ENCODE measurements around the gene FBN1.
A peak's percentile ranks its signal among the peaks of the same experiment; 100 is the strongest.

FBN1 gene

DNA sequence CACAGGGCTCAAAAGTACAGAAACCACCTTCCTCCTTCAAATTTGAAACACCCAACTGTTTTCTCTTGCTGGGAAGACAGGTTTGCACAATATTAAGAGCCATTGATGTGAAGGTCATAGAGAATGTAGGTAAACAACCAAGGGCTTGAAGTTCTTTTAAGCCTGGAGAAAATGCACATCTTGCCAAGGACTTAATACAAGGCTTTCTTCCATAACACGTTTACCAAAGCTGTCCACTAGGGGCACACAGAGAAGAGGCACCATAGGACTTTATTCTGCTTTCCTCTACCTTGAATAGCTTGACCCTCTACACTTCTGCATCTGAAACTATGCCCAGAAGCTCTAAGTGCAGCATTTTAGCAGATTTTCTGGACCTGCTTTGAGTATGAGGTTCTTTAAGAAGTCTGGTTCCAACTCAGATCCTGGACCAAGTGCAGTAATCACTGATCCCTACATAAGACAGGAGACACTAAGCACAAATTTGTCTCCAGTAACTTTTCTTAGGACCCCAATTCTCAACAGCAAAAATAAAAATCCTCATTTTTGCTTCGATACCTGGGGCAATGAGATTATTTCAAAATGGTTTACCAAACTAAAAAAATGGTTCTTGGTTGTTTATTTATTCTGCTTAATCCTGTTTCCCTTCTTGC is 138.0 kb downstream of the FBN1 start:
- TF ChIP-seq, protein P1, sequence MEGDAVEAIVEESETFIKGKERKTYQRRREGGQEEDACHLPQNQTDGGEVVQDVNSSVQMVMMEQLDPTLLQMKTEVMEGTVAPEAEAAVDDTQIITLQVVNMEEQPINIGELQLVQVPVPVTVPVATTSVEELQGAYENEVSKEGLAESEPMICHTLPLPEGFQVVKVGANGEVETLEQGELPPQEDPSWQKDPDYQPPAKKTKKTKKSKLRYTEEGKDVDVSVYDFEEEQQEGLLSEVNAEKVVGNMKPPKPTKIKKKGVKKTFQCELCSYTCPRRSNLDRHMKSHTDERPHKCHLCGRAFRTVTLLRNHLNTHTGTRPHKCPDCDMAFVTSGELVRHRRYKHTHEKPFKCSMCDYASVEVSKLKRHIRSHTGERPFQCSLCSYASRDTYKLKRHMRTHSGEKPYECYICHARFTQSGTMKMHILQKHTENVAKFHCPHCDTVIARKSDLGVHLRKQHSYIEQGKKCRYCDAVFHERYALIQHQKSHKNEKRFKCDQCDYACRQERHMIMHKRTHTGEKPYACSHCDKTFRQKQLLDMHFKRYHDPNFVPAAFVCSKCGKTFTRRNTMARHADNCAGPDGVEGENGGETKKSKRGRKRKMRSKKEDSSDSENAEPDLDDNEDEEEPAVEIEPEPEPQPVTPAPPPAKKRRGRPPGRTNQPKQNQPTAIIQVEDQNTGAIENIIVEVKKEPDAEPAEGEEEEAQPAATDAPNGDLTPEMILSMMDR (IDR thresholded peaks at IDR 0.05): peak; percentile 77

DNA sequence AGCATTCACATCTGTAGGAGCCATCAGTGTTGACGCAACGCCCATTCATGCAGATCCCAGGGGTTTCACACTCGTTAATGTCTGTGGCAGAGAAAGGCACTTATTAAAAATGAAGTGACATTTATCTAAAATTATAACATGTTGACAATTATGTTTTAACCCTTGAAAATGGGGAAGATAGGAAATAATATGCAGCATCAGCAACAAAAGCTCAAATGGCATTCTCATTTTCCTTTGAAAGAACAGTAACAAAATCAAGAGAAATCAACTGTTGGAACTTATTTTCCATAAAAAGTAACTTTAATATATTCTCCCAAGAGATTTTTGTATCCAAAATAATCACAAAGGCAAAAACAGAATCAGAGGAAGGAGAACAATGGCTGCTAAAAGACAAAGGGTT is 140.4 kb downstream of the FBN1 start:
- TF ChIP-seq, protein P1 (IDR thresholded peaks at IDR 0.05): no peak

DNA sequence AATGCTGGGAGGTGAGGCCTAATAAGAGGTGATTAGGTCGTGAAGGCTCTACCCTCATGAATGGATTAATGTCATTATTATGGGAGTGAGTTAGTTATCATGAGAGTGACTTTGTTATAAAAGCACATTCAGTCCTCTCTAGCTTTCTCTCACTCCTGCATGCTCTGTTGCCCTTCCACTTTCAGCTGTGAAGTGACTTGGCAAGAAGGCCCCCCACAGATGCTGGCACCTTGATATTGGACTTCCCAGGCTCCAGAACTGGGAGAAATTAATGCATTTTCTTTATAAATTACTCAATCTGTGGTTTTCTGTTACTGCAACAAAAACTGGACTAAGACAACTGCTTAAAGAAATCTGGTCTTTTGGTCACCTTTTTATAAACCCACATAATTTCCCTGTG is 144.3 kb downstream of the FBN1 start:
- TF ChIP-seq, protein P1 (IDR thresholded peaks at IDR 0.05): no peak

DNA sequence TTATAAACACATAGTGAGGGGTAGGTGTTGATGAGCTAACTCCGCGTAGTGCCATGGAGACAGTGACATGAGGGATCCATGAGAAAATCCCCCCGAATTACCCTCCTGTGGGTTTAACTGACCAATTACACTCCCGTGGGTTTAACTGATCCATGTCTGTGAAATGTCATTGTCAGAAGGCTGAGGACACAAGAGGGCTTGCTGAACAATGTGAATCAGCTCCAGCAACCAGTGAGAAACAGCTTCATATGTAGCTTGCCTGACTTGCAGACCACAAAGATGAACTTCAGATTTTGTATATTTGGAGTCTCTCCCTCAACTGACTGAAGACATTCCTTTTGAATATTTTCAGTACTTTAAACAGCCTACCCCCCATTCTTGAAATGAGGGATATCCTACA is 144.9 kb downstream of the FBN1 start:
- TF ChIP-seq, protein P1 (IDR thresholded peaks at IDR 0.05): no peak

DNA sequence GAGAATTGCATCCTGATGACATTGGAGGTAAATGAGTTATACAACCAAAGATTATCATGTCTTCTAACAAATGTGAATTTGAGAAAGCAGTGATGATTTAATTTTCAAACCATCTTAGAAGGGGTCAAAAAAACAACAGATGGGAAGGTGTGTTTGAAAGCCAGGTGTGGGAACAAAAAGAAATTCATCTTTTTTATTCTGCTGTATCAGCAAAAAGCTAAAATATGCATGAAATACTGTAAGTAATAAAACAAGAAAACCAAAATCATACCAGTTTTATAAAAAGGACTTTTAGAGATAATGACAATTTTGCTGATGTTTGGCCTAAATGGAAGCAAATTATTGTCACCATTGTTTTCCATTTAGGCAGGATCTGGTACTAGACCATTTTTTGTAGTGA is 145.5 kb downstream of the FBN1 start:
- TF ChIP-seq, protein P1 (IDR thresholded peaks at IDR 0.05): no peak

DNA sequence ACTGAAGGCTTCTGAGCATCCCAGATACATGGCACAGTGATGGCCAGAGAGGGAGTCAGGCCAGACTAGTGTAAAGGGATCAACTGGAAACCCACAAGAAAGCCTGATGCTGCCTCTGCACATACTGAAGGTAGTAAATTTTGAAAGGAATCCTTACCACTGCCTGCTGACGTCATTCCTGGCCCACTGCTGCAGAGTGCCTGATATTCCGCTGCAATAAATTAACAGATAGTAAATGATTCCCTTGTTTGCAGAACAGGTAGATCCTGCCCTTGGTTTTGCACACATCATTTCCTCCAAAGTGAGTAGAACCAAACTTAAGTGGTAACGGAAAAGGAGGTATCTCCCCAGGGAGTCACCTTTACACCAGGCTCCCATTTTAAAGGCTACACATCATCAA is 146.7 kb downstream of the FBN1 start:
- TF ChIP-seq, protein P1 (IDR thresholded peaks at IDR 0.05): no peak

DNA sequence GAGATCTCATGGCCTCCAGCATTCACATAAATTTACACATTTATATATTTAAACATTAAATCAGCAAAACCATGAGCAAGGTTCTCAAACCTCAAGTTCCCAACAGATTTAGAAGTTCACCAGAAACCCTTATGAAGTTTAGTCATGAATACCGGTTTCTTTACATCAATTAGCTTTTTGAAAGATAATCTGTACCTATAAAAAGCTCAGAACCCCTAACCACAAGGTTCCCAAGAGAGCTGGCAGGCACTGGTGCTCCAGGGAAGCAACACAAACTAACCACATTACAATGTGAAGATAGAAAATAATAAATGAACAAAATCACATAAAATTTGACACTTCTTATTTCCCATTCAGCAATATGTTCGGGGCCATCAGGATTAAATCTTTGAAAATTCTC is 150.9 kb downstream of the FBN1 start:
- TF ChIP-seq, protein P1 (IDR thresholded peaks at IDR 0.05): no peak

DNA sequence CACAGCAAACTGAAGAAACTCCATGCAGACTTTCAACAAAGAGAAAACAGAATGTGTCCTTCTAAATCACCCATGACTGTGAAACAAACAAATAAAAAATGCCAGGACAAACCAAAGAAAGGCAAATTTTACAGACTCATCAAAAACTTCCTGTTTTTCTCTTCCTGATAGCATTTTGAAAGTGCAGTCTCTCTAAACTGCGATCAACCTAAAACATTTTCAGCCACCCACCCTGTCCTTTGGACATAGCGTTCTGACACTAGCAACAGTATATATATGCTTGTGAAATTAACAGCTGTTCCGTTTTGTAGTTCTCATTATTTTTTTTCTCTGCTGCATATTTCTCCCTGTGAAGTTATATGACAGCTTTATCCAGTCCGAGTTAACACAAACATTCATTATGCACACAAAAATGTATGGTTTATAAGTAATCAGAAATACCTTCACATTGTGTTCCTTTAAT is 151.7 kb downstream of the FBN1 start:
- TF ChIP-seq, protein P1 (IDR thresholded peaks at IDR 0.05): no peak

Data from LNCAP (cell line).